Neural cell (in vitro differentiated cells): ENCODE measurements around the gene GPR84.

Experiments
- CTCF ChIP-seq: fragments of 450-650 bp; IDR thresholded peaks from 2 replicates; pipeline ENCODE4 v1.5.1; 2014; ENCODE audit warnings: antibody characterized with exemption, mild to moderate bottlenecking, moderate library complexity; ENCODE audit not compliant: poor library complexity, severe bottlenecking
- EP300 ChIP-seq: fragments of 450-650 bp; conservative IDR thresholded peaks from 2 replicates; pipeline ENCODE4 v1.6.1; 2014; ENCODE audit warnings: antibody characterized with exemption, mild to moderate bottlenecking, moderate library complexity; ENCODE audit not compliant: poor library complexity, severe bottlenecking
- EZH2 ChIP-seq: fragments of 200-600, 300-800 bp; shearing (Covaris generic), sonication (generic); IDR thresholded peaks from 2 replicates; pipeline ENCODE4 v1.6.1; 2014; ENCODE audit warnings: antibody characterized with exemption, low read length, borderline replicate concordance, mild to moderate bottlenecking; ENCODE audit not compliant: insufficient read depth, poor library complexity, severe bottlenecking
- MXI1 ChIP-seq: fragments of 450-650 bp; conservative IDR thresholded peaks from 2 replicates; pipeline ENCODE4 v1.6.1; 2014; ENCODE audit warnings: antibody characterized with exemption, mild to moderate bottlenecking; ENCODE audit not compliant: poor library complexity, severe bottlenecking
- POLR2AphosphoS5 ChIP-seq: IDR thresholded peaks from 2 replicates; pipeline ENCODE4 v1.6.1; 2012
- RAD21 ChIP-seq: fragments of 450-650 bp; conservative IDR thresholded peaks from 2 replicates; pipeline ENCODE4 v1.6.1; 2014; ENCODE audit warnings: antibody characterized with exemption, mild to moderate bottlenecking, moderate library complexity
- REST ChIP-seq: IDR thresholded peaks from 2 replicates; pipeline ENCODE4 v1.6.1; 2012; ENCODE audit warnings: borderline replicate concordance
- SMC3 ChIP-seq: fragments of 450-650 bp; conservative IDR thresholded peaks from 2 replicates; pipeline ENCODE4 v1.6.1; 2014; ENCODE audit warnings: antibody characterized with exemption, mild to moderate bottlenecking, moderate library complexity; ENCODE audit not compliant: poor library complexity
- TAF1 ChIP-seq: IDR thresholded peaks from 2 replicates; pipeline ENCODE4 v1.6.1; 2012; ENCODE audit warnings: low read depth

GRCh38 chr12:54409267-54409666 is 45.0 kb upstream of the GPR84 start:
- no peak for TF ChIP-seq POLR2AphosphoS5
- no peak for TF ChIP-seq CTCF
- TF ChIP-seq EZH2: no peak
- TF ChIP-seq EP300: no peak
- TF ChIP-seq TAF1: no peak
- TF ChIP-seq RAD21: no peak
- TF ChIP-seq MXI1: no peak
- no peak for TF ChIP-seq REST
- no peak for TF ChIP-seq SMC3
